ENCODE data around the gene KIF26B.

The KIF26B gene

DNA sequence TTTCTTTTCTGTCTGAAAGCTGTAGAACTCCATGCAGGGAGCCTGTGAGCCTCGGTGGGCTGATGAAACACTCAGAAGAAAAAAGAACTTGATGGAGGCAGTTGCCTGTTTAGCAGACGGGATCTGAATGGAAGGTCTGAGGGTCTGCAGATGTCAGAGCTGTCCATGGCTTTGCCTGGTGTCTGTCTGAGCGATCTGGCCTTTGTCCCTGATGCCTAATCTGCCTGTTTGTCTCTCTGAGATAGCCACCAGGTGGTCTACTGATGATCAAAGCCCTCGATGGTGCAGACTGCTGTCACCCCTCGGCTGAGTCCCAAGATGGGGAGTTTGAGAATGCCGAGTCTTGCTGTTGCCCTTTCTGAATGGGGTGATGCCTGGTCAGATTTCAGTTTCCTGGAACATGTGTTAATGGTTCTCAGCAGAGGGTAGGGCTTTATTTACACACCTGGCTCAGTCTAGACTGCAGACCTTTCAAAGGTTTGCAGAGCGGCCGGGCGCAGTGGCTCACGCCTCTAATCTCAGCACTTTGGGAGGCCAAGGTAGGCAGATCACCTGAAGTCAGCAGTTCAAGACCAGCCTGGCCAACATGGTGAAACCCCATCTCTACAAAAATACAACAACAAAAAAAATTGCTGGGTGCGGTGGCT lies 90.4 kb downstream of the KIF26B start:
- DNase-seq = no peak

DNA sequence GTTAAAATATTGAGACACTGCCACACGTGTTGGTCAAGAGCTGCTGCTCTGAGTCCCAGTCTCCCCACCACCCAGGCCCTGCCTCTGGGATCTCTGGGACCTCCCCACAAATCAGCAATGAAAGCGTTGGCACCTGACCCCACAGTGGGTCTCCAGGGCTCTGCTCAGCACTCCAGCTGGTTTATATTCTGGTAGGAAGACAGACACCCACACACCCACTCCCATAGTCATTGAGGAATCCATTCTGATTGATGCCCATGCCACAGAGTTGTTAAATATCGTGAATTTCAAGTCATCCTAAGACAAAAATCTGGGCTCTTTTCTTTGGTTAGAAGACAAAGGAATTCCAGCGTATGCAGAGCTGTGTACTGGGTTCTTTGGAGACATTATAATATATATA lies 91.6 kb downstream of the KIF26B start:
- DNase-seq = no peak

DNA sequence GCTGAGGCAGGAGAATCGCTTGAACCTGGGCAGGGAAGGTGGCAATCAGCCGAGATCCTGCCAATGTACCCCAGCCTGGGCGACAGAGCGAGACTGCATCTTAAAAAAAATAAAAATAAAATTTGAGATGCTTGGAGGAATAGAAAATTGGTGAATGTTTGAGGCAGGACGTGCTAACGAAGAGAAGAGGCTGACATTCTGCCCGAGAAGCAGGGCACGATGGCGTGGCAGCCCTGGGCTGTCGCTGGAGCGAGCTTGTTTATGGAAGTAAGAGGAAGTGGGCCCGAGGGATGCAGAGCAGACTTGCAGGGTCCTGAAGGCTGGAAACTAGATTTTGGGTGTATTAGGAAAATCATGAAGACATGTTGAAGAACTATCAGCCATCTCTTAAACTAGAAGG lies 92.6 kb downstream of the KIF26B start:
- no peak for DNase-seq

DNA sequence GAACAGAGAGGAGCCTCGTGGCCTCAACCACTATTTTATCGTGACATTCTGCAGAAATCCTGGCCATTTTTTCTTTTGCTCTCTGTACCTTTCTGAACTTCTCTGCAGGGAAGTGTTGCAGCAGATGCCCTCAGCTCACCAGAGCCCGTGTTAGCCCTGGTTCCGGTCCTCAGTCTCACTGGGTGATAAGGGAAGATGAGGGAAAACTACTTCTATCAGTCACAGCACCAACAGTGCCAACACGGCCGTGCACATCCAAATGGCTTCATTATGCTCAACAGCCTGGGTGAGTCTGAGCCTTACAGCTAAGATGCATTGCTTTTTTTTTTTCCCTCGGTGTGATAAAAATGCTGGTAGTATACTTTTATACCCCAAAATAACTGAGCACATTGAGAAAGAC lies 93.0 kb downstream of the KIF26B start:
- no peak for DNase-seq

DNA sequence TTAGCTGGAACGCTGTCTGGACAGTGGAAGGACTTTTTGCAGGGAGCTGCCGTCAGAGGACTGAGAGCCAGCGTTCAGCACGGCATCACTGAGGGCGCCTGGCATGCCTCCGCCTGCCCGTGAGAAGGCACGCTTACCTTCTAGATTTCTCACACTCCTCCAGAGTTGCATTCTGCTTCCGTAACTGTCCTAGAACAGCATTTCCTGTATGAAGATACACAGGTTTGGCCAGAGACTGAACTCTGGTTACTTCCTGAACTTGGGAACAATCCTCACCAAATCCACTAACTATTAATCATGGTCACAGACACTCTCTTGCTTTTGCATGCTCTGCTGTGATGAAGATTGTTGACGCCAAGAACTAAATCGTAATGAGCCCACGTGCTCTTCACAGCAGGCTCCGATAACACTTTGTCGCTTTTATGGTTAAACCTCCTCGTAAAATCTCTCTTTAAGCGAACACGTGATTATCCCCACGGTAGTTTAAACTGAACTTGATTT lies 93.5 kb downstream of the KIF26B start:
- no peak for DNase-seq

DNA sequence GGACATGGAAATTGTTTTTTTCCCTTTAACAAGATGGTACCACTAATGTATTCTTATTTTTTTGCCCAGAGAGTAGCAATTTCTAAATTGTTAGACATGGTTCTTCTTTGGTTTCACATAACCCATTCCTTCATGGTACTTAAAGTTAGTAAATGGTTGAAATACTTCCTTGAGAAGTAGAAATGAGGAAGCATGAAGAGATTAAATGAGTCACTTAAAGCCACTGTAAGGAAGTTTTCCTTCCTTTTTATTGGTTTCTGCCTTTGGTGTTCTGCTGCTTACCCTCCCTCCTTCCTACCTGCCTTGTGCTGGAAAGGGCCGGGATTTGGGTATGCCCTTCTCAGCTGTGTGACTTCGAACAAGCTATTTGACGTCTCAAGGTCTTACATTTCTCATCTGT lies 101.0 kb downstream of the KIF26B start:
- DNase-seq = no peak

DNA sequence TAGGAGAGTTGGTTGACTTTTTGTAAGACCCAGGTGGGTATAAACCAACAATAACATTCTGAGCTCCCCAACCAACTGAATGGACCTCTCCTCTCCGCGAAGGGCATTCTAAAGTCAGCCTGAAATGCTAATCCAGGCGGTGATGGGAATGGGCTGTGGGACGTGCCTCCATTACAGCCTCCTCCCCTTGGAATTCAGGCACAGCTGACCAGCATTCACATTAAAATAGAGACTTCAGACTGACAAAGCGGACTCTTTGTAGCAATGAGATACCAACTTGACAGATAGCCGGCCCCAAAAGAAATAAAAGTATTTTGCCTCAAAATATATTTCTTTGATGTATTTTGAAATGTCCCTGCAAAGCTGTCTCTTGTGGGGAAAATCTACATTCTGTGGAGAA lies 101.7 kb downstream of the KIF26B start:
- no peak for DNase-seq

DNA sequence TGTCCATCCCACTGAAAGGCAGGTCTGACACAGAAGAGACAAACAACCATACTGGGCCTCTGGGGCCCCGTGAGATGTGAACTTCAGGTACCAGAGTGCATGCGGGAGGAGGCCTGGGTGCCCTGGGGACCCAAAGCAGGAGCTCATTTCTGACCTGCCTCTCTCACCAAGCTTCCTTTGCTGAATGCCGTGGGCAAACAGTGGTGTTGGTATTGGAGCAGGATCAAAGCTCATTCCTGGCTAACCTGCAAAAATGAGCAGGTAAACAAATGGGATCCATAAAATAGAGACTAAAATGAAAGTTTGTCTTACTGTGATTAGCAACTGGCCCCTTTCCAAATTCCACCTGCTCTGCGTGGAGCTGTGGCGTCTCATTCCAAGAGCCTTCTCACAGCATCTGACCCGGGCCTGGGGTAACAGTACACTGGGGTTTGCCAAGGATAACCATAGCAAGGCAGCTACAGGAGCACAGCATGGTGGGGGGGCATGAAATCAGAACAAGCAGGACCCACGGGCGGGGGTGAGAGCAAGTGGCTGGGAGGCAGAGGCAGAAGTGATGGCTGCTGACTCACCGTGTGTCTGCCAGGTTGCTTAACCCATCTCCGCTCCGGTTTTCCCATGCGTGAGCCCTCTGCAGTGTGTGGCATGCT lies 103.6 kb downstream of the KIF26B start:
- DNase-seq = no peak

DNA sequence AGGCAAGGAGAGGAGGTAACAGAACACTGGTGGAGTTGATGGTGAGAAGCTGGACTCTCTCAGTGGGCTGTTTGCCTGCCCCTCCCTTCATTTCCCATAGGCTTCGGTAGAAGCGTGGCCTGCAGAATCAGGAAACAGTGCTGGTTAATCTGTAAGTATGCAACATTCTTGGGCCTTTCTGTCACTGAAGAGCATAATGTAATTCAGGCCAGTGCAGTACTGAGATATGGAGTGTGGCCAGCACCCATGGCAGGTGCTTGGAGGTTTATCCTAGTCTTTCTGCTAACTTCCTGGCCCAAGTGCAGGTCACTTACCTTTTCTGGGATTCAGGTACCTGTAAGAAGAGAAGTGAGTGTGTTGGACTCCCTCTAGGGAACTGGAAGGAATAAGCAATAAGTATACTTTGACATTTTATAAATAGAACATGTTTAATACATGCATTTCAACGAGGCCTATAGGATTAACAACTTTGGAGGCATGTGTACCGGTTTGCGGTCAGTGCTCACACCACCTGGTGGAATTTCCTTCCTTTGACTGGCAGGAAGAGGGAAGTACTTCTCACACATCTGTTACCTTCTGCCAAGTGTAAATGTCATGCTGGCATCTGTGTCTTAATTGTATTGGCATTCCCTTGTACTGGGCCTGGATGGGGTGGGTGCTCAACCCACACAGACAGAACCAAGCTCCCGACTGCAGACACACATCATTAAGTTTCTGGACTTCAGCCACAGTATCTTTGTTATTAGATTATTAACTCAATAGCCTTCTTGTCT lies 105.5 kb downstream of the KIF26B start:
- DNase-seq = no peak

DNA sequence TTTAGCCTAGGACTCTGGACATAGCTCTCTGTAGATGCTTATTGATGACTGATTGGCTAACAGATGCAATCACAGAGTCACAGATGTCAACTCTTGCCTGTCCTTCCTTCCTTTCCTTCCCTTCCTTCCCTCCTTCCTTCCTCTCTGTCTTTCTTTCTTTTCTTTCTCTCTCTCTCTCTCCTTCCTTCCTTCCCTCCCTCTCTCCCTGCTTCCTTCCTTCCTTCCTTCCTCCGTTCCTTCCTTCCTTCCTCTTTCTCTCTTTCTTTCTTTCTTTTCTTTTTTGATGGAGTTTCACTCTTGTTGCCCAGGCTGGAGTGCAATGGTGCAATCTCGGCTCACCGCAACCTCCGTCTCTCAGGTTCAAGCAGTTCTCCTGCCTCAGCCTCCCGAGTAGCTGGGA lies 106.1 kb downstream of the KIF26B start:
- no peak for DNase-seq

DNA sequence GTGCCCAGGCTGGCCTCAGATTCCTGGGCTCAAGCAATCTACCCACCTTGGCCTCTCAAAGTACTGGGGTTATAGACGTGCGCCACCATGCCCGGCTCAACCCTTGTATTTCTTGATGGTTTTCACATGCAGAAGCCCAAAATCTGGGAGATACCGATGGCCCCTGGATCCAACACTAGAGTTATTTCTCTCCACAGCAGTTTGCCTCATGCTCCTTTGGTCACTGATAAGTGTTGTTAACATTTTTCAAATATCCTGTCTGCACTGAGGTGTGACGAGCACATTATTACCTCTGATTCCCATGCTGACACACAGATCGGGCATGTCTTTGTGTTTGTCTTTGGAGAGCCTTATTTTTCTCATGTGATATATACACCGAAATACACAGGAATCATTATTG lies 107.0 kb downstream of the KIF26B start:
- DNase-seq = no peak

DNA sequence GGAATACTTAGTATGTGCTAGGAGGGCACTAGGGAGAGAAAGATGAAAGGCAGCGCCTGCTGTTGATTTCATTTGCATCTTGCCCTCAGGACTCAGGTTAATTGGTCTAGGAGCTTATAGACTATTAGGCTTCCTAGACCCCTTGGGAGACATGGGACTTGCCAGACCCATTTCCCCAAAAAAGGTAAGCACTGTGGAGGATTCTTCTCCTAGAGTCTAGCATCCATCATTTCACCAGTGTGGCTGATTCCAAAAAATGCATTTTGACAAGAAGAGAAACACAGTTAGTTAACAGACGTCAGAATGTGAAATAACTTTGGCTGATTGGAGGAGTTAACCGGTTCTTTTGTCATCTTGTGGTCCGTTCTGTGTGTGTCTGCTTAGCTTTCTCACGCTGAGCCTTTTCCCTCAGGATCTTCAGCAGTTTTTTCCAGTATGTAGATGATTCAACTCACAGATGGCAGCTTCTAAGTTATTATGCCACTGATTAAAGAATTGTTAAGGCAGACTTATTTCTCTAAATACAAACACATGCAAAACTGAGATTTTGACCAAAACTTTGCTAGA lies 108.8 kb downstream of the KIF26B start:
- no peak for DNase-seq

DNA sequence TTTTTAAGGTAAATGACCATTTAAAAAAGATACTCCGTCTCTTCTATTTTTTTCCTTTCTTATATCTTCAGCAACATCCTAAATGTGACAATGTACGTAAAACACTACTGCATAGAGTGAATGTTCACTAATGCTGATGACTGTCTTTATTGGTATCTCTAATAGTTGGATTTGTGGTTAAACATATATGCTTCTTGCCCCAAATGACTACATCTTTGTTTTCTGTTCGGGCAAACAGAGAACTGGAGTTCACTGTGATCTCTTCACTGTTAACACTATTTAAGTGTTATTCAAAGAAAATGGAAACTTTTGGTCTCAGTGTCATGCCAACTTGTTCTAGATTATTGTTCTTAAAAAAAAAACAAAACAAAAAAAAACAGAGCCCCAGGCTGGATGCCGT lies 109.4 kb downstream of the KIF26B start:
- DNase-seq = no peak

DNA sequence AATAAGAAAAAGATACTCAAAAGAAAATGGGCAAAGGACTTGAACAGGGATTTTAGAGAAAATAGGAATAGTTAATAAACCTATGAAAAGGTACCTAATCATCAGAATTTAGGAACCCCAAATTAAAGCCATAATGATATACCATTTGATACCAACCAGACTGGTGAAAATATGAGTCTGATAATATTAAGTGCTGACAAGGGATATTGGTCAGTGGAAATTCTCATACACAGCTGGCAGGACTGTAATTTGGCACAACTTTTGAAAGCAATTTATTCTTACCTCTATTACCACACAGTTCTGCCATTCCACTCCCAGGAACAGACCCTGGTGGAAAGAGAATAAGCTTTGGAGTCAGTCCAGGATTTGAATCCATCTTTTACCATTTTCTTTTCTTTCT lies 111.3 kb downstream of the KIF26B start:
- no peak for DNase-seq

DNA sequence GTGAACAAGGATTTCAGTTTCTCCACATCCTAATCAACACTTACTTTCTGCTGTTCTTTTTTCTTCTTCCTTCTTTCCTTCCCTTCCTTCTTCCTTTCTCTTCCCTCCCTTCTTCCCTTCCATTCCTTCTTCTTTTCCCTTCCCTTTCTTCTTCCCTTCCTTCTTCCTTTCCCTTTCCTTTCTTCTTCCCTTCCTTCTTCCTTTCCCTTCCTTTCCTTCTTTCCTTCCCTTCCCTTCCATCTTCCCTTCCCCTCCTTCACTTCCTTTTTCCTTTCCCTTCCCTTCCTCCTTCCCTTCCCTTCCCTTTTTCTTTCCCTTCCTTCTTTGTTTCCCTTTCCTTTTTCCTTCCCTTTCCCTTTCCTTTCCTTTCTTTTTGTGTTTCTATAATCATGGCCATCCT lies 115.3 kb downstream of the KIF26B start:
- DNase-seq = no peak

DNA sequence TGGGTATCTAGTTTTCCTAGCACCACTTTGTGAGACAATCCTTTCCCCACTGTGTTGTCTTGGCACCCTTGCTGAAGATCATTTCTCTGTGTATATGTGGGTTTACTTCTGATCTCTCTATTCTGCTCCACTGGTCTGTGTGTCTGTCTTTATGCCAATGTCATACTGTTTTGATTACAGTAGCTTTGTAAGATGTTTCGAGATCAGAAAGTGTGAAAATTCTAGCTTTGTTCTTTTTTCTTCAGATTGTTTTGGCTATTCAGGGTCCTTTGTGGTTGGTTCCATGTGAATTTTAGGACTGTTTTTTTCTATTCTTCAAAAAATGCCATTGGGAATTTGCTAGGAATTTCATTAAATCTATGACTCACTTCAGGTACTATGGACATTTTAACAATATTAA lies 116.2 kb downstream of the KIF26B start:
- no peak for DNase-seq

DNA sequence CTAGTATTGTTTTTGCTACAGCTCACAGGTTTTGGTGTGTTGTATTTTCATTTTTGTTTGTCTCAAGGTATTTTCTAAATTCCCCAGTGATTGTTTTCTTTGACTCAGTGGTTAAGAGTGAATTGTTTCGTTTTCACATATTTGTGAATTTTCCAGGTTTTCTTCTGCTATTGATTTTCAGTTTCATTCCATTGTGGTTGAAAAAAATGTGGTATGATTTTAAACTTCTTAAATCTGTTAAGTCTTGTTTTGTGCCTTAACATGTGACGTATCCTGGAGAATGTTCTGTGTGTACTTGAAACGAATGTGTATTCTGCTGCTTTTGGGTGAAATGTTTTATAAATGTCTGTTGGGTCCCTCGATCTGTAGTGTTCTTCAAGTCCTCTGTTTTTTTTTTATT lies 117.9 kb downstream of the KIF26B start:
- DNase-seq = no peak

DNA sequence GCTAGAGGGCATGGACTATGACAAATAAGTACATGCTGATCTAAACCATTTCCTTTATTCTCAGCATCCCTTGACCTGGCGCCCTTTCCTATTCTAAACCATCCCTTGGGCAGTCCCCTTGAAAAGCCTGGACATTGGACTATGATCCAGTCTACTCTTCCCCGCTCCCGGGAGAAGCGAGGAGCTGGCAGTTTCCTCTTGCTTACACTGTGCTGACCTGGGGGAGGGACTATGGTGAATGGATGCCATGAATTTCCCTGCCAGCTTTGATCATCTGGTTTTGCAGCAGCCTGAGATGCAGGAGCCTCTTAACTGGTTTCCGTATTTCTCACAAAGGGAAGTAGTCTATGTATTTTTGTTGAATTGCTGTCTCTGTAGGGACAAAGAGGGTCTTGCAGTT lies 121.7 kb downstream of the KIF26B start:
- no peak for DNase-seq

DNA sequence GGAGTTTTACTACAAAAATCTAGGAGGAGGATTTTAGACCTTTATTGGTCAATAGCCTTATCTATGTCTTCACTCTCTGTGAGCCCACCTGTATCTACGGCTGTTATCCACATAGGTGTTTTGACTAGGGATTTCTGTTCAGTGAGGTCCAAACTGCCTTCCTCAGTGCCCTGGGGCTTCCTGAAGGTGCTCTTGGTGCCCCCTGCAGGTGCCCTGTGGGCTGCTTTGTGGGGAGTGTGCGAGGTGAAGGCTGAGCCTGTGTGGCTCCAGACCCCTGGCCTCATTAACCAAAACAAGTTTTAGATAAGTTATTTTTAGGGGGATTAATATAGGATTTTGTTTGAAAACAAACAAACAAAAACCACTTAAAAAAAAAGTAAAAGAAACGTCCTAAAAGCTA lies 122.5 kb downstream of the KIF26B start:
- DNase-seq = no peak

DNA sequence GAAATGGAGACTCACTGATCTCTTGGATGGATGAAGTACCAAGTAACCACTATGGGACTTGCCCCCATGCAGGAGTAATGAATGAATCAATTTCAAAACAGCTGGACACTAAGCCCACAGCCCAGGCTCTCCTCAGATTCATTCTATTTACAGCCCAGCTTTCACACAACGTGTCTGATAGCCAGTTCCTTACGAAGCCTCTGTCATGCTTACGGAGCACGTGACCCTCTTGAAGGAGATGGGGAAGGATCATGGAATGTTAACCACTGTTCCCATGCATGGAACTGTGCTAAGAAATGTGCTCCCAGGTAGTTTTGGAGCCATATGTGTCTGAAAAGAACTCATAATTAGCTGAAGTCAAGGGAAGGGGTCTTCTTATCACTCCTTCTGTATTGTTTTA lies 124.1 kb downstream of the KIF26B start:
- DNase-seq = no peak

DNA sequence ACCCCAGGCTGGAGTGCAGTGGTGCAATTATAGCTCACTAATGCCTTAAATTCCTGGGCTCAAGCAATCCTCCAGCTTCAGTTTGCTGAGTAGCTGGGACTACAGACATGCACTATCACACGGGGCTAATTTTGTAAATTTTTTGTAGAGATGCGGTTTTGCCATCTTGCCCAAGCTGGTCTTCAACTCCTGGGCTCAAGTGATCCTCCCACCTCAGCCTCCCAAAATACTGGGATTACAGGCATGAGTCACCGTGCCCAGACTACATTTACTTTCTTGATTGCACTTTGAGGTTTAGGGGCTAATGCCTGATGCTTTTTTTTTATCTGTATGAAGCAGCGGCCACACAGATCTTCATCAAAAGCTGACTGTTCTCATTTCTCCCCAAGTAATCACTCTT lies 124.6 kb downstream of the KIF26B start:
- no peak for DNase-seq

DNA sequence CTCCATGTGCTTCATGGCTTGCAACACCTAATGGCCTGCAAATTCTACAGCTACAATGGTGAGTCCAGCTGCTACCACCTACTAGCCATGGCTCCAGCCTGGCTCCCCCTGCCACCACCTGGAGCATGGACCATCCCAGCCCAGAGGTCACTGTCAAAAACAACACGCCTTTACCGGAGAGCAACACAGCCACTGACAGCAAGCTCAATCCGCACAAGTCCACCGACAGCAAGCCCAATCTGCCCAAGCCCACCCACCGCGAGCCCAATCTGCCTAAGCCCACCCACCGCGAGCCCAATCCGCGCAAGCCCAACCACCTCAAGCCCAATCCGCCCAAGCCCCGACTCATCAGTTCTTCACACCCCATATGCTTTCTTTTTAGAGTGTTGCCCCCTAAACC lies 128.2 kb downstream of the KIF26B start:
- DNase-seq = no peak

DNA sequence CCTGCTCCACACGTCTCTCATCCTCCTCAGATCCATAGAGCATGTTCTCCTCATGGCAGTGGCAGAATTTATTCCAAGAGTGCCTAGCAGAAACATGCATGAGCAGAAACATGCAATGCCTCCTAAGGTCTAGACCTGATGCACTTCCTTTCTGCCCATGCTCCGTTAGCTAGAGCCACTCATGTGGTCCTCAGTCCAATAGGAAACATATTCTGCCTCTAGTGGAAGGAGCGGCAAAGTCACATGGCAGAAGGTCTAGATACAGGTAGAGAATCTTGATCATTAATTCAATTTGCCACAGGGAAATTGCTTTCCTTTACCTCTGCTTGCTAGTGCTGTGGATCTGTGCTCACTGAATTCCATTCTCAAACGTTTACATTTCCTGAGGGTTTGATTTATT lies 130.4 kb downstream of the KIF26B start:
- no peak for DNase-seq

DNA sequence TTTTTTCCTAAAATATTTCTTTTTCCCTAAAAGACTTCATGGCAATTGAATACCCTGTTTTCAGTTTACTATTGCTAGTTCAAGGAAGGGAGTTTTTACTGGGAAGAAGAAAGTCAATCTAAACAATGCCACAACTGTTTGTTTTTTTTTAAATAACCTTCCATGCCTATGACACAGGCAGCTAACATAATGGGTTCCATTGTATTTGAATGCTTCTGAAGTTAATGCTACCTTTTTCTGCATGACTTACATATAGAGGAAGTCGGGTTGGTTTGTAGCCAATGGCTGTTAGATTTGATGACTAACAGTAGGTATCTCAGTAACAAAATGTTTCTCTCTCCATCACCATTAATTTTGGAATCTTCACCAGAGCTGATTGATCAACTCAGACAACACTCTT lies 134.0 kb downstream of the KIF26B start:
- DNase-seq = no peak
